HG03139 (cell line): ENCODE data around the gene SPRED2.

ENCODE experiments used
- ATAC-seq: cut with Tn5 transposase; IDR thresholded peaks from one replicate; pipeline ENCODE4 v1.9.1; 2021; ENCODE audit not compliant: unreplicated experiment

The SPRED2 gene

DNA sequence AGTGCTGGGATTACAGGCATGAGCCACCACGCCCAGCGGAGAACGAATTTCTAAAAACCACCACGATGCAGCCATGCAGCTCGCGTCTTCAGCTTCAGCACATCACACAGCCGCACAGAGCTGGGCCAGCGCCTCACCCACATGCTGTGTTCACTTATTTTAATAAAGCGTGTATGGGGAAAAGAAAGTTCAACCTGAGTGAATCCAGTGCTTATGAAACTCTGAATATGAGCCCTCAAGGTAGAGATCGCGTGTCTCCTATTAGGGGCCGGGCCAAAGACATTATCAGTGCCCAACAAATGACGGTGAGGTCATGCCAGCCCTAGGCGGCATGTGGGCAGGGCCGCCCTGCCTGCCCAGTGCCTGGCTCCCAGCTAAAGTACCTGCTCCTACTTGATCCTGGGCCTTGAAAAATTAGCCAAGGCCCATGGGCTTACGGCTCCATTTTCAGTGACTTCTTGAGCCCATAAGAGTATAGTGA is 44.3 kb downstream of the SPRED2 start:
- peak; percentile 55 for ATAC-seq

GRCh38 chr2:65386989-65387388 is 45.4 kb downstream of the SPRED2 start:
- ATAC-seq, result no peak

- no peak for ATAC-seq
Measured at GRCh38 chr2:65386344-65386743, 46.1 kb downstream of the SPRED2 start.

DNA sequence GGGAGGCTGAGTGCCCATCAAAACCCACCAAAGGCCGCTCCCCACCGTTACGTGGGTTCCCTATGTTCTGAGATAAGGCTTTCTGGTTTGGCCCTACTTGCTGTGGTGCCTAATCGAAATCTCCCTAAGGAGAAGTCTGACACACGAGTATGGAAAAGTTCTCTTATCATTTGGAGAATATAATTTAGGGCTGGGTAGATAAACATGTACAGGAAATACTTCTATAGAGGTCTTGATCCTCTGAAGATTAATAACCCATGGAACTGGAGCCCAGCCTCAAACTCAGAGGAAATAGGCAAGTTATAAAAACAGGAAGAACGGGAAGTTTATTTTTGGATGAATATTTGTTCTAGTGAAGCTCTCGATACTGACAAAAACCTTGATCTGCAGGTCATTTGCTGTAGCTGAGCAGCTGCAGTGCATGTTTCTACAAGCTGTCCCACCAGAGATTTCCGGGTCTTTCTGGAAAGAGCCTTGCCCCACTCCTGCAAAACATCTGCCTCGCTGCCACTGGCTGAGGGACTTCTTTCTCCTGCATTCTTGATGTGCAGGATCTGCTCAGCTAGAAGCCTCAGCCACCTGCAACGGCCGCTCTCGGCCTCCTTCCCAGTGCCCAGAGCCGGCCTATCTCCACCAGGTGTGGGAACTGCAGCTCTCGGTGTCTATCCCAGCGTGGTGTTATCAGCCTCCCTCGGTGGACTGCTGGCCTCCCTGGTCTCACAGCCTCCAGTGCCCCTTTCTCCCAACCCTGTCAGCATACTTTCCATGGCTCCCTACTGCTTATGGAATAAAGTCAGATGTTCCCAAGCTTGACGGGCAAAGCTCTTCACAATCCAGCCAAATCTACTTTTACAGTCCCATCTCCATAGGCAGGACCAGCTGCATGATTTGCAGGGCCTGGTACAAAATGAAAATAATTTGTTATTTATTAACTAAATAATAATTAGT is 48.6 kb downstream of the SPRED2 start:
- no peak for ATAC-seq

DNA sequence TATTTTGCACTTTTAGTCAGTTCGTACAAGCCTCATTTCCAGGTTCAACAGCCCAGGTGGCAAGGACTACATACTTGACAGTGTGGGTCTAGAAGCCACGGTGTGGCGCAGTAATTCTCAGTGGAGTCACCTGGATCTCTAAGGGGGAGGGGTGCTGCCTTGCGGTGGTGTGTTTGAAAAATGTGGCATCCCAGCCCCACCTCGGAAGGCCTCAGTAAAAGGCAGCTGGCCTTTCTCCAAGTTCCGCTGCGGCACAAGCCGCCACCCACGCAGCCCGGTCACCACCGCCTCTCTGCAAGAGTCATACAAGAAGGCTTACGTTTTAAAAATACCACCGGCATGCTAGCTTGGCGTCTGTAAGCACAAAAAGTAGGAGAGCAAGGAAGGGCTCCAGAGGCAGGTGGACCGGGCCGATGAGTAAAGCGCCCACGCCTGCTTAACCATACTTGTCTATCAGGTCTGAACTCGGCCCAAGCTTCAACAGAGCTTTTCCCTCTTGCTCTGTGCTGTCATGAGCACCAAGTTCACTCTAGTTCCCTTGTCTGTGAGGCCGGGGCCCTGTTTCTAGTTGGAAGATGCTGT is 49.5 kb downstream of the SPRED2 start:
- ATAC-seq, result peak; percentile 65

- no peak for ATAC-seq
Measured at GRCh38 chr2:65382323-65382722, 50.1 kb downstream of the SPRED2 start.

- ATAC-seq, result no peak
Measured at GRCh38 chr2:65381607-65382051, 50.8 kb downstream of the SPRED2 start.

GRCh38 chr2:65380255-65380654 is 52.1 kb downstream of the SPRED2 start:
- ATAC-seq, result no peak

- no peak for ATAC-seq
Measured at GRCh38 chr2:65379721-65380171, 52.7 kb downstream of the SPRED2 start.

DNA sequence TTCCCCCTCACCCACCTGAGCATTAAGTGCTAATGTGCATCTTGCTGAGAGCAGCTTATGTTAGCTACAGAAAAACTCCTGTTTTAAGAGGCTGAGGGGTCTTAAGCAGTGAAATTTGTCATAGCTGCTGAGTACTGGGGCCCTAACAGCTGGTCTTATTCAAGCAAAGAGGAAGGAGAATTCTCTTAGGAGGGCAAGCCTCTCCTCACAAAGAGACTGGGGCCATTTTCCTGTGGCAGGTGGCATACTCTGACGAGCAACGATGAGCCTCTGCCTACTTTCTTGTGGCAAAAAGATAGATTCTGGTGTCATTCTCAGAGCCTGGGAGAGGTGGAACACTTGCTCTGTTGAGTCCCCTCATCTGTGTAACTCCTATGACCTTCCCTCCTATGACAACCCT is 53.2 kb downstream of the SPRED2 start:
- no peak for ATAC-seq

GRCh38 chr2:65378290-65378689 is 54.1 kb downstream of the SPRED2 start:
- ATAC-seq, result no peak

DNA sequence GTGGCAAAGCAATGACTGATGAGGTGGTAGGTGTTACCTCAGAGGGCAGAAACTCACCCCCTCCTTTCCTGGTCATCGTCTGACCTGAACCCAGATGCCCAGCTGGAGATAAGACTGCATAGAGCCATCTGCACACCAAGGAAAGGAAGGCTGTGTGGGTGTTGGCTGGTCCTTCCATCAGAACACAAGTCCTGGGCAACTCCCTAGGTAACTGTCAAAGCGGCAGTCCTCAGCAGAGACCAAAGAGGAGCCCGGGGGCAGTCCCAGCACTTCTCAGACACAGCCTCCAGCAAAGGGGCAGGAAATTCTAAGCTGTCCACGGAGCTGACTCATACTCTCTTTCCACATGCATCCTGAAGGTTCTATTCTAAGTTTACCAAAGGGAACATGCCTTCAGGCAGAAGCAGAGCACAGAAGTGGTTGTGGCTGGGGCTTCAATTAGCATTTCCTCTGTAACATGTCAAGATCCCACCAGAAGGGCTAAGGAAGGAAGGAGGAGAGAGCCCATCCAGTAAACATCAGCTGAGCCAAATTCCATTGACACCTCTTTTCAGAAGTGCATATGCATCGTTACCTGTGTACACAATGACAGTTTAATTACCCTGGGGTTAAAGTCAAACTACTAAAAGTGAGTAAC is 54.7 kb downstream of the SPRED2 start:
- ATAC-seq, result no peak

DNA sequence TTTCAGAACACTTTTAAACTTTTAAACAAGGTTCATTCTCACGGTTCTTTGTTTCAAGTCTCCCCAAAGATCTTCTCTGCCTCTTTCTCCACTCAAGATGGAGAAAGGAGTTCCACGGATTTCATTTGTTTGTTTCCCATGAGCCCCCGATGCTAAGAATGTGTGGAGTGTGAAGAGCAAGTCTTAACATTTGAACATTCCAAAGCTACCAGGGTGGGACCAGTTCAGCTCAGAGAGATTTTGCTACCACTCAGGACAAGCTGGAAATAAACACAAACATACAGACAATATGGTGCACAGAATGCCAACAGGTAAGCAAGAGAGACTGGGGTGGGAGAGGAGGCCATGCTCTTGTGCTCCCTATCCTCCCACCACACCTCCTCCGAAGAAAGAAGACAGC is 56.7 kb downstream of the SPRED2 start:
- ATAC-seq, result no peak

DNA sequence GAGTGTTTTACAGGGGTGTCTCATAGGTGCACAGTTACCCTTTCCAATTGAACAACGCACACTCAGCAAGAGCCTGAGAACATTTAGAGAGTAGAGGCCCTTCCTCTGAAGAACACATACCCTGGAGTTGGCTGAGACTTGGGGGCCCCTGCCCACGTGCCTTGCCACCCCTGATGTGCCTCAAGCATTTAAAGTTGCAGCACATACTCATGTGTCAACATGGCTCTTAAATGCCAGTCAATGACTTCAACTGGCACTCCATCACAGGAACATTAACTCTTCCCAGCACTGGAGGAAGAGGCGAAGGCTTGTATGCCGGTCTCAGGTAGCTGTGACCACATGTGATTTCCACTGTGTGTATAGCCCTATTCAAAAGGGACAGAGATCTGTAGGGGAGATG is 57.4 kb downstream of the SPRED2 start:
- no peak for ATAC-seq

GRCh38 chr2:65374575-65374974 is 57.8 kb downstream of the SPRED2 start:
- no peak for ATAC-seq

DNA sequence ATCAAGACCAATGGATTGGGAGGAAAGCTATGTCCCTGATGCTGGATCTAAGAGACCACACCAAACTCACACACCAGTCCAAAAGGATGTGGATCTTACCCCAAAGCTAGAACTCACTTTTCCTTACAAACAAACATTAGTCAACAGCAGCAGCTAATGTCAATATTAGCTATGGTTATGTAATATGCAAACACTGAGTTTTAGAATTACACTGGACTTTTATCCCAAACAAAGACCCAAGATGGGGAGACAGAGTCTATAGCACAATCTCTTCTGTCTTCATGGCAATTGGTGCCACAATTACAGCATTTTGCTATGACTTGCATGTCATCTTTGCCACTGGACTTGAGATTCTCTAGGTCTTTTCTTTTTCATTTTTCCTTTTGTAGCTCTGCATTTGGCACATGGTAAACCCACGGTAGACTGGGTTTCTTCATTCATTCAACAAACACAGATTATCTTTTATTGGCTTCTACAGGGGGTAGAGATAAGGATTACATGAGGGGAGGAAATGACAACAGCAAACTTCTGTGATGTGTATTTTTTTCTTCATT is 59.0 kb downstream of the SPRED2 start:
- ATAC-seq, result no peak

DNA sequence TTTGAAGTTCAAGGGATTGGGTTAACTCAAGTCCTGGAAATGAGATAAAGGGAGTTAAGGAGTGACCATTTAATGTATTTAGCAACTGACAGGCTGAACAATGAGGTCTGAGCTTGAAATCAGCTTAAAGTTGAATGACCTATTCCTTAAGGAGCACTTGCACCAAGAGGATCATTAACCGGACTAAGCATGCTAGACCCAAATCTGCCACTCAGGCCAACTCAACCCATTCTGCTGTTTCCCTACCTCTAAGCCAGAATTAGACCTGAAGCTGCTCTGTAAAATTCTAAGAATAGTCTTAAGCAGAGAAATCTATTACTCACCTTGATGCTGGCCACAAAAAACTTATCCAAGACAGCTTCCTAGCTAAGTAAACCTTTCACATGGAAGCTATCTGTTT is 59.8 kb downstream of the SPRED2 start:
- ATAC-seq, result no peak

- no peak for ATAC-seq
Measured at GRCh38 chr2:65371074-65371434, 61.3 kb downstream of the SPRED2 start.

- peak; percentile 47 for ATAC-seq
Measured at GRCh38 chr2:65370387-65371073, 61.9 kb downstream of the SPRED2 start.

- ATAC-seq, result no peak
Measured at GRCh38 chr2:65369980-65370379, 62.4 kb downstream of the SPRED2 start.

- ATAC-seq, result no peak
Measured at GRCh38 chr2:65369574-65369973, 62.8 kb downstream of the SPRED2 start.
